ENCODE data around the gene TERB1.

The TERB1 gene, protein sequence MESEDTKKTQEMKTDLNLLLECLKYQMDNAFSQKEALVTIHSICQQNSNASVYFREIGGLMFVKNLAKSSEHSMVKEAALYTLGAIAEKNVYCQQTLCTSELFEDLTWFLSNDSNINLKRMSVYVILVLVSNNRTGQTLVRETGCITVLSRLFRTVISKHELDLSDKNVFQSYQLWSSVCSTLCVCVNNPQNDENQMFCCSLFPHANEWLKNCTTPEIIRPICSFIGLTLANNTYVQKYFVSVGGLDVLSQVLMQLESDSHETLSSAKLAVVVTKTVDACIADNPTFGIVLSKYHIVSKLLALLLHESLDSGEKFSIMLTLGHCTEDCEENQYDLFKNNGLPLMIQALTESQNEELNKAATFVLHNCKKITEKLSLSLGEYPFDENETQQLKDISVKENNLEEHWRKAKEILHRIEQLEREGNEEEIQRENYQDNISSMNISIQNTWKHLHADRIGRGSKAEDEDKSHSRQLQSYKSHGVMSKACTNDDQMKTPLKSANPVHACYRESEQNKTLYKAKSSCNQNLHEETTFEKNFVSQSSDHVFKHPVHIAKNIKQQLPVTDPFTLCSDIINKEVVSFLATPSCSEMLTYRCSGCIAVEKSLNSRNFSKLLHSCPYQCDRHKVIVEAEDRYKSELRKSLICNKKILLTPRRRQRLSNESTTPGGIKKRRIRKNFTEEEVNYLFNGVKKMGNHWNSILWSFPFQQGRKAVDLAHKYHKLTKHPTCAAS

DNA sequence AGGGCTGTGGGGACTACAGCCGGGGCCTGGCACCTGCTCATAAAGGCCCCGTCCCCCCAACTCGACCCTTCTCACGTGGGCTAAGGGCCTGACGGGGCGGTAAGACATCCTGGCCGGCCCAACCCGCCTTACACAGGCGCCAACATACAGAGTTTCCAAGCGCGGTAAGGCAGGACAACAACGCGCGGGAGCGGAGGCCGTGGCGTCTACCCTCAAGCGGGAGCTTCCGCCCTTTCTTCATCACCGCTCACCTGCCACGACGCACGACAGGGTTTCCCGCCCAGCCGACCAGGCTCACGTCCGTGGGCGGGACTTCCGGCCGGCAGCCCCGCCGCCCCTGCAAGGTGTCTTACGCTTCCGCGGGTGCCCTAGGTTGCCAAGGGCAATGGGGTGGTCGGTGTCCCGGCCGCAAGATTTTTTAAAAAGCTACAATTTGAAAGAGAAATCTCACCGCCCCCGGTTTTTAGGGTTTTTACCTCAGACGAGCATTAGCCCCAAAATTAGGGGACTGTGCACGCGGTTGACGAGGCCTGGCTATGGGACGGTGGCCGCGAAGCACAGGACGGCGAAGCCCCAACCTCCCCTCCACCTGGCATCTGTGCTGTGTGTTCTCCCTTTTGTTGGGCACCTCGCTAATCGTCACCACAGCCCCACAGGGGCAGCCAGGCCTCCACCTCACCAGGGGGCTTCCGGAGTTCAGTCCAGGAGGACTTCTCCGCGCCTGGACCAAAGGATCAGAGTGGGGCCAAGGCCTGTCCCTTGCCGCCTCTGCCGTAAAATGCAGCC is at the start of gene TERB1:
Gene TERB1, minus strand, starts transcription at position 265 of the 786 bp plus-strand sequence. CDS start 4,786 bp downstream, outside the sequence.
- DNase-seq (ENCODE audit: low spot score in 2 of 2), result no peak
- peaks cover 36% of the 10 kb centered on the region for H3K36me3 ChIP-seq (replicated peaks)
- in situ Hi-C loops (cut with MboI; ENCODE audit: low sequenced_read_pairs), result no loop called here
- no peaks in the 10 kb centered on the region for H3K9me3 ChIP-seq
- no peak within 1 kb of the TSS for H3K4me3 ChIP-seq
- no peaks in the 10 kb centered on the region; the same call in 1 of the 2 replicates for H3K4me1 ChIP-seq
- H3K27me3 ChIP-seq (ENCODE audit: low read depth), result no peaks in the 10 kb centered on the region

DNA sequence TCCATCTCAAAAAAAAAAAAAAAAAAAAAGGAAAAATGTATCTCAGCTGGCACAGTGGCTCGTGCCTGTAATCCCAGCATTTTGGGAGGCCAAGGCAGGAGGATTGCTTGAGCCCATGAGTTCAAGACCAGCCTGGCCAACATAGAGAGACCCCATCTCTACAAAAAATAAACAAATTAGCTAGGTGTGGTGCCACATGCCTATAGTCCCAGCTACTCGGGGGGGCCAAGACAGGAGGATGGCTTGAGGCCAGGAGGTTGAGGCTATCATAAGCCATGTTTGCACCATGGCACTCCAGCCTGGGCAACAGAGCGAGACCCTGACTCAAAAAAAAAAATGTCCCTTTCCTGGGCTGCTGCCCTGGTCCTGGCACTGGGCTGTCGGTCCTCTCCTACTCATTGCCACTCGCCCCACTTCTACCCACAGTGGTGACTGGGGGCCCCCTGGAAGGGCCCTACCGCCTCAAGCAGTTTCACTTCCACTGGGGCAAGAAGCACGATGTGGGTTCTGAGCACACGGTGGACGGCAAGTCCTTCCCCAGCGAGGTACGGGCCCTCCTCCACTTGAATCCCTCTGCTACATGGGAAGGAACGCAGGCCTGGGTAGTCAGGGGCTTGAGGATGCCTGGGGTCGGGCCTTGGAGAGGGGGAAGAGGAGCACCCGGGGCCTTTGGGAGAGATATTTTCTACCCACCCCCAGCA is 48.9 kb upstream of the TERB1 start:
- H3K4me1 ChIP-seq, result no peaks in the 10 kb centered on the region
- in situ Hi-C loops (cut with MboI; ENCODE audit: low sequenced_read_pairs), result no loop called here
- no peak overlapping the region for H3K4me3 ChIP-seq
- H3K36me3 ChIP-seq (replicated peaks), result no peaks in the 10 kb centered on the region
- DNase-seq (ENCODE audit: low spot score in 2 of 2), result no peak
- H3K9me3 ChIP-seq, result no peaks in the 10 kb centered on the region
- H3K27me3 ChIP-seq (ENCODE audit: low read depth), result peaks cover 23% of the 10 kb centered on the region

GRCh38 chr16:66849549-66849948 is 48.2 kb upstream of the TERB1 start:
- H3K36me3 ChIP-seq (replicated peaks), result no peaks in the 10 kb centered on the region
- no peak for DNase-seq (ENCODE audit: low spot score in 2 of 2)
- H3K9me3 ChIP-seq, result no peaks in the 10 kb centered on the region
- no peak overlapping the region for H3K4me3 ChIP-seq
- in situ Hi-C loops (cut with MboI; ENCODE audit: low sequenced_read_pairs), result no loop called here
- H3K4me1 ChIP-seq, result no peaks in the 10 kb centered on the region
- H3K27me3 ChIP-seq (ENCODE audit: low read depth), result peaks cover 30% of the 10 kb centered on the region

DNA sequence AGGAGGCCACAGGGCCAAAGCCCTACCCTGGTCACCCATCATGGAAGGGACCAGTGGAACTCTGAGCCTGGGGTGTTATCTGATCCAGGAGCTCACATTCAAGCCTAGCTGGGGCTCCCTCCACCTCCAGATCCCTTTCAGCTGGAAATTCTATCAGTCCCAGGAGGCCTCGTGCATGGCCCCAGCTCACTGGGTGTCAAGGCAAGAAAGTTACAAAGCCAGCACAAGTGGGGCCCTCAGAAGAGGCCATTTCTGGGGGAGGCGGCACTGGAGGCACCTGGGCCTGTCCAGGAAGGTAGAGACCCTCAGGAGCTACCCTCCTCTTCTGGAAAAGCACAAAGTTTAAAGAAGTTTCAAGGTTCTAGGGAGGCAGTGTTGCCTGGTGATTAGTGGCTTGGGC is 47.6 kb upstream of the TERB1 start:
- Histone ChIP-seq H3K4me1 (no peaks in the 10 kb centered on the region), H3K9me3 (no peaks in the 10 kb centered on the region), H3K27me3 (ENCODE audit: low read depth) (peaks cover 34% of the 10 kb centered on the region), H3K4me3 (no peak overlapping the region), H3K36me3 (replicated peaks) (no peaks in the 10 kb centered on the region)
- no peak for DNase-seq (ENCODE audit: low spot score in 2 of 2)
- in situ Hi-C loops (cut with MboI; ENCODE audit: low sequenced_read_pairs), result no loop called here

DNA sequence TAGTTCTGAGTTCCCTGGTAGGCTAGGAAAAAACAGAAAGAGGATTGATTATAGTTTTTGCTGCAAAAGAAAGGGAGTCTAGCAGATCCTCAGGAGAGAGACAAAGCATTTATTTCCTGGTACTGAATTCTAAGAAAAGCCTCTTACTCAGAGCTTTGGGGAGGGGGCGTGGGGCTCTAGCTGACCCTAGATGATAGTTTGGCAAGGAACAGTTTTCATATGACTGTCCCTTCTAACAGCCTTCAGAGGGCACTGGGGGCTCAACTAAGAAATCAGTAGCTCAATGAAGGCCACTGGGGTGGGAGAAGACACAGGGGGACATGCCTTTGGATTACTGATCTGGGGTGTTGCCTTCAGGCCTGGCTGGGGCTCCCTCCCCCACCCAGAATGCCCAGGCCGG is 46.8 kb upstream of the TERB1 start:
- no peak for DNase-seq (ENCODE audit: low spot score in 2 of 2)
- H3K9me3 ChIP-seq, result no peaks in the 10 kb centered on the region
- H3K4me3 ChIP-seq, result no peak overlapping the region
- H3K36me3 ChIP-seq (replicated peaks), result no peaks in the 10 kb centered on the region
- in situ Hi-C loops (cut with MboI; ENCODE audit: low sequenced_read_pairs), result no loop called here
- H3K27me3 ChIP-seq (ENCODE audit: low read depth), result peaks cover 42% of the 10 kb centered on the region
- no peaks in the 10 kb centered on the region for H3K4me1 ChIP-seq

GRCh38 chr16:66847533-66848067 is 46.2 kb upstream of the TERB1 start:
- no peaks in the 10 kb centered on the region for H3K9me3 ChIP-seq
- H3K27me3 ChIP-seq (ENCODE audit: low read depth), result peaks cover 45% of the 10 kb centered on the region
- in situ Hi-C loops (cut with MboI; ENCODE audit: low sequenced_read_pairs), result no loop called here
- no peaks in the 10 kb centered on the region for H3K4me1 ChIP-seq
- H3K4me3 ChIP-seq, result no peak overlapping the region
- H3K36me3 ChIP-seq (replicated peaks), result no peaks in the 10 kb centered on the region
- DNase-seq (ENCODE audit: low spot score in 2 of 2), result no peak

GRCh38 chr16:66846831-66847230 is 45.4 kb upstream of the TERB1 start:
- Histone ChIP-seq H3K4me1 (no peaks in the 10 kb centered on the region), H3K36me3 (replicated peaks) (no peaks in the 10 kb centered on the region), H3K27me3 (ENCODE audit: low read depth) (peaks cover 45% of the 10 kb centered on the region), H3K4me3 (no peak overlapping the region), H3K9me3 (no peaks in the 10 kb centered on the region)
- DNase-seq (ENCODE audit: low spot score in 2 of 2), result no peak
- in situ Hi-C loops (cut with MboI; ENCODE audit: low sequenced_read_pairs), result no loop called here

GRCh38 chr16:66846266-66846665 is 44.9 kb upstream of the TERB1 start:
- in situ Hi-C loops (cut with MboI; ENCODE audit: low sequenced_read_pairs), result no loop called here
- no peaks in the 10 kb centered on the region for H3K36me3 ChIP-seq (replicated peaks)
- no peak for DNase-seq (ENCODE audit: low spot score in 2 of 2)
- H3K27me3 ChIP-seq (ENCODE audit: low read depth), result peaks cover 45% of the 10 kb centered on the region
- H3K9me3 ChIP-seq, result no peaks in the 10 kb centered on the region
- no peaks in the 10 kb centered on the region for H3K4me1 ChIP-seq
- no peak overlapping the region for H3K4me3 ChIP-seq

DNA sequence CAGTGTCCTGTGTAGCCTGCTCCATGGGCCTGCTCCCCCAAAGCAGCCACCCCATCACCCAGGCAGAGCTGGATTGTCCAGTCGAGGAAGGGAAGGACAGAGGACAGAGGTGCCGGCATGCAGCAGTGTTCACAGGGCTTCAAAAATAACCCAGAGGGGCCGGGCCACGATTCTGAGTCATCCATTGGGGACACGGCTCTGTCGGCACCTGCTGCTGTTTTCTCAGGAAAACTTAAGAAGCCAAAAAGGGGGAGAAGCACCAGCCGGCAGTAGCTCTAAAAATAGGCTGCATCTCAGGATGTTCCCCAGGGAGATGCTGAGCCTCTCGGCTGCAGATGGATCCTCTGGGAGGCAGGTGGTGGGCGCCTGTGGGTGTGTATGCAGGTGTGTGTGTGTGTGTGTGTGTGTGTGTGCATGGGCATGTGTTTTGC is 44.4 kb upstream of the TERB1 start:
- DNase-seq (ENCODE audit: low spot score in 2 of 2), result no peak
- in situ Hi-C loops (cut with MboI; ENCODE audit: low sequenced_read_pairs), result no loop called here
- peaks cover 45% of the 10 kb centered on the region for H3K27me3 ChIP-seq (ENCODE audit: low read depth)
- H3K4me3 ChIP-seq, result no peak overlapping the region
- H3K4me1 ChIP-seq, result no peaks in the 10 kb centered on the region
- no peaks in the 10 kb centered on the region for H3K9me3 ChIP-seq
- H3K36me3 ChIP-seq (replicated peaks), result no peaks in the 10 kb centered on the region

DNA sequence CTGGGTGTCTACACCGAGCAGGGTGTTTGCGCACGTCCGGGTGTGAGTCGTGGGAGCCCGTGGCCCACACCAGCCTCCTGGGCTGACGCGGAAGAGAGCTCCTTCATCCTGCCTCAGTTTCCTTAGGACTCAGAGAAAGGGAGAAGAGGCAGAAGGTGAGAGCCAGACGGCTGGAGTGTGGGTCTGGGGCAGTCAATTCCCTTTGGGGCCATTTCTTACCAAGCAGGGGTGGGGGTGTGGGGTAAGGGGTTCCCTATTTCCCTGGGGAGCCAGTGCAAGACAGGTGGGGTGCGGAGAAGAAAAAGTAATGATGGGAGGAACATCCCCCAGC is 43.7 kb upstream of the TERB1 start:
- Histone ChIP-seq H3K36me3 (replicated peaks) (no peaks in the 10 kb centered on the region), H3K9me3 (no peaks in the 10 kb centered on the region), H3K4me3 (peak overlapping the region; percentile 26), H3K27me3 (ENCODE audit: low read depth) (peaks cover 45% of the 10 kb centered on the region), H3K4me1 (no peaks in the 10 kb centered on the region)
- in situ Hi-C loops (cut with MboI; ENCODE audit: low sequenced_read_pairs), result no loop called here
- no peak for DNase-seq (ENCODE audit: low spot score in 2 of 2)

DNA sequence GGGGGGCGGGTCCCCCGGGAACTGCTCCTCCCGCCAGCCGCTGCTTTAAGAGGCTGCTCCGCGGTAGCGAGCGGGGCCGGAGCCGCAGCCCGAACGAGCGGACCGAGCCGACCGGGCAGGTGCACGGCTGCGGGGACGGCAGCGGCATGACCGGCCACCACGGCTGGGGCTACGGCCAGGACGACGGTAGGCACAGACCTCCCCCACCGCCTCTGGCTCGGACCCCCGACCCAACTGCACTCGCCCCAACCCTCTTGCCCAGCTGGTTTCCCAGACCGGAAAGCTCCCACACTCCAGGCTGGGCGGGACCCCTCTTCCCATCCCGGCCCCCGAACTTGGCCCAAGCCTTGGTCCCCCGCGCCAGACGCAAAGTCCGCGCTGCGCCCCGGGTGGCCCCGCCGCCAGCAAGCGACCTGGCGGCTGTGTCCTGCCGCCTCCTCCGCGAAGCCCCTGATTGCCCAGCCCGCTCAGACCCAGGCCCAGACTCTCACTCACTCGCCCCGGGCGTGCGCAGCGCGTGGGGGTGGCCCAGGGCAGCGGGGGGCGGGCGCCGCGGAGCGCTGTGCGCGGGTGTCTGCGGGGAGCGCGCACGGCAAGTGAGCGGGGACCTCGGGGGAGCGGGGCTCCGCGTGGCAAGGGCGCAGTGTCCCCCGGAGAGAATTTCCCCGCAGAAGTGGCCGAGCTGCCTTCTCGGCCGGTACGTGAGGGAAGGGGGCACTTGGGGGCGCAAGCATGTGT is 43.1 kb upstream of the TERB1 start, which contains the start of gene CA7:
Gene CA7, plus strand, starts transcription at position 73 of the 738 bp plus-strand sequence. Its CDS starts 74 bp downstream, at position 147.
- no peaks in the 10 kb centered on the region for H3K36me3 ChIP-seq (replicated peaks)
- in situ Hi-C loops (cut with MboI; ENCODE audit: low sequenced_read_pairs), result no loop called here
- peaks cover 45% of the 10 kb centered on the region for H3K27me3 ChIP-seq (ENCODE audit: low read depth)
- H3K9me3 ChIP-seq, result no peaks in the 10 kb centered on the region
- H3K4me3 ChIP-seq, result peak within 1 kb of the TSS; percentile 26
- no peaks in the 10 kb centered on the region for H3K4me1 ChIP-seq
- no peak for DNase-seq (ENCODE audit: low spot score in 2 of 2)

- Histone ChIP-seq H3K27me3 (ENCODE audit: low read depth) (peaks cover 45% of the 10 kb centered on the region), H3K4me3 (no peak overlapping the region), H3K36me3 (replicated peaks) (no peaks in the 10 kb centered on the region), H3K9me3 (no peaks in the 10 kb centered on the region), H3K4me1 (no peaks in the 10 kb centered on the region)
- in situ Hi-C loops (cut with MboI; ENCODE audit: low sequenced_read_pairs), result no loop called here
- DNase-seq (ENCODE audit: low spot score in 2 of 2), result no peak
These were observed 42.6 kb upstream of the TERB1 start for GRCh38 chr16:66844009-66844341.

DNA sequence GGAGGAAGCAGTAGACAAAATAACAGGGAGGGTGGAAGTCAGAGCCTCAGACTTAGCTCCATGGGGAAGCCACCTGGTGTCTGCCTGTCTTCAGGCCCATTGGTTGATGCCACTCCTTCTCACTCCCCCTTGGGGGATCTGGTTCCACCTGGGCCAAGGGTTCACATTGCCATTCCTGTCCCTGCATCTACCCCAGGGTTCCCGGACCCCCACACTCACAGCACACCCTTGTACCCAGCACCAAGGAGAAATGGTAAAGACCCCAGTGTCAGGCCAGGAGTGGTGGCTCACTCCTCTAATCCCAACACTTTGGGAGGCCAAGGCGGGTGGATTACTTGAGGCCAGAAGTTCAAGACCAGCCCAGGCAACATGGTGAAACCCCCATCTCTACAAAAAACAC is 41.8 kb upstream of the TERB1 start:
- Histone ChIP-seq H3K36me3 (replicated peaks) (no peaks in the 10 kb centered on the region), H3K4me3 (no peak overlapping the region), H3K27me3 (ENCODE audit: low read depth) (peaks cover 45% of the 10 kb centered on the region), H3K4me1 (no peaks in the 10 kb centered on the region), H3K9me3 (no peaks in the 10 kb centered on the region)
- no peak for DNase-seq (ENCODE audit: low spot score in 2 of 2)
- in situ Hi-C loops (cut with MboI; ENCODE audit: low sequenced_read_pairs), result no loop called here

Data from HAP-1 (cell line).